HG02981 (cell line): ENCODE results near the gene SLC30A2.

Experiments used
- ATAC-seq: cut with Tn5 transposase; IDR thresholded peaks from one replicate; pipeline ENCODE4 v1.9.1; 2021; ENCODE audit warnings: mild to moderate bottlenecking, moderate library complexity; ENCODE audit not compliant: unreplicated experiment

Gene SLC30A2

DNA sequence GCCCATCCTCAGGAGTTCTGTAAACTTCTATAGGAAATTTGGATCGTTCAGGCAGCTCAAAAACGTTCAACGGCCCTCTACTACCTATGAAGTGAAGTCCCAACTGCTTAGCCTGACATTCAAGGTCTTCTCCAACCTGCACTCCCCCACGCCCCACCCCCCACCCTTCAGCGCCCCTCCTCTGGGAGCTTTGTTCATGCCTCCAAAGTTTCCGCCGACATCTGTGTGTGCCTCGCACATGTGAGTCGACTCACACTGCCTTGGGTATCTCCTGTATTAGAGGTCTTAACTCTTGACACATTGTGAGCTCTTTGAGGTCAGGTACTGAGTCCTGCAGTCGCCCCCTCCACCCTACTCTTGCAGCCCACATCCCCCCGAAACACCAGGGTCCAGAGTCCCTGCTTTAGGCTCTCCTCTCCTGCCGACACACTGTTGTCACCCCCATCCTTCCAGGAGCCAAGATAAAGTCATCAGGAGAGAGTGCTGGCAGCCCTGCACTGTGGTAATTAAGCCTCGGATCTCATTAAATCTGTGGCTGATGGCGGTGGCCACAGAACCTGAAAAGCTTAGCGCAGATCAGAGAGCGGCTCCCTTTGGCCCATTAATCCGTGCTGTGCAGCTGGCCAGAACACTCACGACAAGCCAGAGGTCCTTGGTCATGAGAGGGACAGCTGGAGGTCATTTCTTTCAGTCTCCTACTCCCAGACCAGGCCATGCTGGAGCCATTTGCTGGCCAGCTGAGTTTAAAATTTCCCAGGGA is 46.7 kb downstream of the SLC30A2 start:
- no peak for ATAC-seq

DNA sequence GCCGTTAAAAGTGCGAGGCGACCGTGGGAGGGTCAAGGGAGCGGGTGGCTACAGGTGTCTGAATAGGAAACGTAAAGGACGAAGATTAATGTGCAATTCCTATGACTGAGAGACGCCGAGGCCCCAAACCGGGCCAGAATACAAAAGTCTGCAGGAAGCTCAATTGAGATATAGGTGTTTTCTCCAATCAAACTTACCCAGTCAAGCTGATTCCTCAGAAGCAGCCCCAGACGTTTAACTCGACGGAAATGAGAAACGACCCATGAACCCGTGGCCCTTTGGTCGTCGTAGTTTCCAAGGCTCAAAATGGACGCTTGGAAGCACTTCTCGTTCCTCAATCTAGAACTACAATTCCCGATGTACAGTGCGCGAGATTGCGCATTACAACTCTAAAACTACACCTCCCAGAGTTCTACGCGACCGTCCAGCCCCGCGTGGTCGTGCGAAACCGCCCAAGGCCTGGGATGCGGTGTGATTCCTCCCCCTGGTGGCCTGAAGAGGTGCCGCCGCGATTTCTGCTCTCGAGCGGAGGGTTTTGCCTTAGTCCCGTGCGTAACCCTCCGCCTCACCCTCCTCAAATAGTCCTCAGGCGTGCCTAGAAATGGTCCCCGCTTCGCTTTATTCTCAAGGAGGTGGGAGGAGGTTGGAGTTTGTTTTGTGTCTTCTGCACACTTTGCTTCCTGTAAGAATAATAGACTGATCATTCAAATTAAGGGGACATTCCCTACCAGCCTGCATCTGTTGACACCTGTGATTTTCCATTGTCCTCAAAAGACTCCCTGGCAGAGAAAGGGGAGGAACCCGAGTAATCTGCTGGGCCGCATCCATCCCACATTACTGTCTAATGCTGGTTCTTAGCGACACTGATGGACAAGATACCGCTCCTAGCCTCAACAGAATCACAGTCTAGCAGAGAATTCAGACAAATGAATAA is 47.8 kb downstream of the SLC30A2 start, which contains the start of gene PAFAH2:
Gene PAFAH2 (minus strand): TSS at position 236 of the 934 bp plus-strand sequence. CDS start 7,247 bp downstream, outside the sequence.
- peak; percentile 97 for ATAC-seq

DNA sequence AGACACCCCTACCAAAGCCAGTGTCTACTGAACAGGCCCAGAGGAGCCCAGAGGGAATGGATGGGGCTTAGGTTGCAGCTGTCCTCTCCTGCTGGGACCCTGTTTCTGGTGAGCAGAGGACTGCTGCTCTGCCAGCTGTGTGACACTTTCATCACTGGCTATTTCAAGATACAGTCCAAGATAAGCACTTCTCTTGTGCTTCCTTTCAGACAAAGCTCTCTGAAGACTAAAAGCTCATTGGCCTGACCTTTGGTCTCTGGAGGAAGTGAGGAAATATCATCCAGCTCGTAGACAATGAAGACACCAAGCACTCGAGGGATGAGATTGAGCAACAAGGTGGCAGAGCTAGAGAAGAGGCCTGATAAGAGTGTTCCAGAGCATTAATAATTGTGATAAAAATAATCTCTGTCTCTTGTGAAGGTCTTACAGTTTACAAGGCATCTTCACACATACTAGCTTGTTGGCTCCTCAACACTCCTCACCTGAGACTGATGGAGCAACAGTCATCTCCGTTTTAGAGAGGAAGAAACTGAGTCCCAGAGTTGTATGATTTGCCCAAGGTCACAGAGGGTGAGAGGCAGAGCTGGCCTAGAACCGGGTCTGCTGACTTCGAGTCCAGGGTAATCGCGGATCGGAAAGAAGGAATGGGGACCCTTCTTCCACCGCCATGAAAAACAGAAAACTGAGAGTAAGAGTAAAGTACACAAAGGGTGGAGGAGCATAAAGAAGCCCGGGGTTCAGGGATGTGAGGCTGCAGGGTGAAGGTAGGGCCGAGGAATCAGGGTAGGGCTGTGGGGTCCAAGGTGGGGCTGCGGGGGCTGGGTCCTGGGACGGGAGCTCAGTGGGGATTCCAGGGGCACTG is 48.7 kb downstream of the SLC30A2 start:
- peak; percentile 18 for ATAC-seq

DNA sequence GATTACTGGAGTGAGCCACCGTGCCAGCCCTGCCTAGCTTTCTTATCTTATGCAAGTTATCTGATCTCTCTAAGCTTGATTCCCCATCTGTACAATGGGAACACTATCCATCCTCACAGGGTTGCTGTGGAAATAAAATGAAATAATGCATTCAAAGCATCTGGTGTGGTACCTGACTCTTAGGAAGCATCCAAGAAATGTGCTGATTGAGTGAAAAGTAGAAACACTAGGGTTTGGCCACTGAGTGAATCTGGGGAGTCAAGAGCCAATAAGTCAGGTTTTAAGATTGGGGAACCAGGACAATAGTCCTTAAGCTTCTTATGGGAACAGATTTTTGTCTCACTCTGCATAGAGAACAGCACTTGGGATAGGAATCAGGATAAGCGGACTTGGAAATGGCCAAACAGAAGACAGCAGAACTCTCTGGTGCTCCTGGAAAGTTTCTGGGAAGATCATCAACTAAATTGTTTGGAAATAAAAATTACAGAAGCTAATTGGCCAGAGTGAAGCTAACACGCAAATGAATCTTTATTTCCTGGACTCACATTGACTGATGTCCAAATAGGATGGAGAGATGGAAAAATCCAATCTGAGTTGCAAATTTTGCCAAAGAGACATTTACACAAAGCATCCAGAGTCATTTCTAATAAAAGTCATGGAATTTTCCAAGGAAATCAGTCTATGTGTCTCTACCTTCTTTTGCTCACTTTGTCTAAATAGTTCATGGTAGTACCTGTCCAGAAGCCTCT is 51.3 kb downstream of the SLC30A2 start:
- ATAC-seq = no peak

DNA sequence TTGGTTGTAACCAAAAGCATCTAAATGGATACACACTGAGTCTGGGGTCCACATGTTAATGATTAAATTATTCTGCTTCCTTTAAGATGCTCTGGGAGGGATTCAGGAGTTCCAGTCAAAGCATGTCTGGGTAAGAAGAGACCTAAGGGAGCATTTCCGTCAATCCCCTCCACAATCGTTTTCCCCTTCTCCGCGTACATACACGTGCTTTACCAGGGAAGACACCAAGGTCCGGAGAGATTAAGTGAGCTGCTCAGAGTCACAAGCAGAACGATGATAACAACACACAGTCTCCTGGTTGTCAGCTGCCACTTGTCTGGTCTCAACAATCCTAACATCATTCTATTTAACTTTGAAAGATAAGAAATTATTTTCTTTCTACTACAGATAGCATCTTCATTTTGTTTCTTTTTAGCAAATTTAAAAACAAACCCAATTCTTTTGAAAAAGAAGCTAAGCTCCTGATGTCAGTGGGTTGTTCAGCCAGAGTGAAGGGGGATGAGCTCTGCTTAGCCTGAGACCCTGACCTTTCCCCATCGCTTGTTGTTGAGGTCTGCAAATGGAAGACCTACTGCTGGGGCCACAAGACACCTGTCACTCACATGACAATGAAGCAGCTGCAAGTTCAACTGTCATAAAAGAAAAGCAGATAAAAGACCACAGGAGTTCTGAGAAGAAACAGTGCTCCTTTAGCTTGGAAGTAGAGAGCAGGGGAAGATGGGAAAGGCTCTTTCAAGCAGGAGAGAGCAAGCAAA is 52.5 kb downstream of the SLC30A2 start:
- ATAC-seq = no peak

- no peak for ATAC-seq
These were observed 53.2 kb downstream of the SLC30A2 start for GRCh38 chr1:25992689-25993171.

DNA sequence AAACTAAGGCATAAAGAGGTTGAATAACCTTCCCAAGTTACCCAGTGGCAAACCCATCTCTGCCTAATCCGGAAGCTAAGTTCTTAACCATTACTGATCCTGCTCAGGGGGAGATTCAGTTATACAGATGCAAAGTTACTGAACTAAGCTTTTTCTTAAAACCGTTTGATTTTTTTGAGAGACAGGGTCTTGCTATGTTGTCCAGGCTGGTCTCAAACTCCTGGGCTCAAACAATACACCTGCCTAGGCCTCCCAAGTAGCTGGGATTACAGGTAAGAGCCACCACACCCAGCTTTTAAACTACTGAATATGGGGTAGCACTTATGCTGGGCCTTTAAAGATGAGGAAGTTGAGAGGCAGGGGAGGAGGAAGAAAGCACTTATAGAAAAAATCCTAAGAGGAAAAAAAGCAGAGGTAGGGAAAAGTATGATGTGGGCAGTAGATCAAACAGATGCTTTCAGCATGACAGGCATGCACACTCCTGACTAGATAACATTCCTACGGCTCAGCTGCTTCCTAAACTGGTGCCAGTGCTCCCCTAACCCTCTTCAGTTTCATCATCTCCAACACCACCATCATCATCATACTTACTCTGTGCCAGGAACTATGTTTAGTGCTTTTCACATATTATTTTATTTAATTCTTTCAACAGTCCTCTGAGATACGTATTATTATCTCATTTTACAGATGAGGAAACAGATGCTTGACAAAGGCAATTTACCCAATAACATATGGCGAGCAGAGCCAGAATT is 53.8 kb downstream of the SLC30A2 start:
- ATAC-seq = no peak

GRCh38 chr1:25990702-25991395 is 55.1 kb downstream of the SLC30A2 start:
- no peak for ATAC-seq

- ATAC-seq = no peak
These were observed 55.7 kb downstream of the SLC30A2 start for GRCh38 chr1:25990251-25990650.

DNA sequence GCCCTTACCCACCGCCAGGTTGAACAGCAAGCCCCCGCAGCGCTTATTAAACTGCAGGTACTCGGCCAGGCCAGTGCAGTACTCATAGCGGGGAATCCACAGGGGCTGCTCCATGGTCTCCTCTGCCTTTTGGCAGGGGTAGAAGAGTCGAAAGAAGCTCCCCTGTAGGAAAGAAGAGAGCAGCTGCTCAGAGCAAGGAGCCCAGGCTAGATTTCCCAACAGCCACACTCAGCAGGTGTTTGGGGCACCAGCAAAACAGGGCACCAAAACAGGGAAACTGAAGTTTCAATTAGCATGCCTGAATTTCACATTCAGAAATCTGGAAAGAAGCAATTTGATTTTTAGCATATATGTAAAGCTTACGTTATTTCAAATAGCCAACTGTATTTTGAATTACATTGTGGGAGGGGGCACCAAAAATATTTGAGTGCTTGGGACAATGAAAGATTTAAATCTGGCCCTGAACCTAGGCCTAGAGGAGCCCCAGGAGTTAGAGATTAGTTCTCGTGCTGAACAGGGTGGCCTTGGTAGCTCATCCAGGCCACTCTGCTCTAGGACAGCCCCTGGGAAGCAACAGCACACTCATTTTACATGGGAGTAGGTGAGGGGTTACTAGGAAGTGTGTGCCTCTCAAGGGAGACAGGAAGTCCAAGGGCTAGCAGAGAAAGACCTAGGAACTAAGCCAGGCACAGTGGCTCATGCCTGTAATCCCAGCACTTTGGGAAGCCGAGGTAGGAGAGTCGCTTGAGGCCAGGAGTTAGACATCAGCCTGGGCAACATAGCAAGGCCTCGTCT is 56.3 kb downstream of the SLC30A2 start:
- no peak for ATAC-seq

DNA sequence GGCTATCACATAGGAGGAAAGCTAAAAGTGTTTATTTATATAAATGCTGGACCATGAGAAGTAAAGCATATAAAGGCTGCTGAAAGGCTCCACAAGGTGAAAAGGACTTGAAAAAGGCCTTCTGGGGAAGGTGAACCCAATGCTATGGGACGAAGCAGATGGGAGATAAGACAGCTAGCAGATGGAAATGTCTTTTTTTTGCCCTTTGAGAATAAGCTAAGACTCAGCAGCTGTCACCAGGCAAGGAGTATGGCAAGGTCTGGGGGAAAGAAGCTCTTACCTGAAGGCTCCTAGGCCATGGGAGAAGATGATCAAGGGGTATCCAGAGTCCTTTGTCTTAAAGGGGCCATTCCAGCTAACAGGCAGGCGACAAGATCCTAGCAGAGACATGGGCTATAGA is 58.0 kb downstream of the SLC30A2 start:
- ATAC-seq = no peak
